ENCODE measurements around the gene ZNF587B. TPM values are rescaled to one million over a fixed set of nuclear protein-coding genes. Genes with fewer than 3 reads are reported as not detected.
"Not testable (repeated sequence)": the region's sequence is repeated elsewhere in the genome, so short reads cannot be mapped to it uniquely, and the experiment has no call there.

Gene ZNF587B
- total RNA-seq, 3 donors from 2014 or later (not counting 1 experiment from before 2014, with no cell fraction given), result 23.4 to 25.7 (median 23.9) TPM

DNA sequence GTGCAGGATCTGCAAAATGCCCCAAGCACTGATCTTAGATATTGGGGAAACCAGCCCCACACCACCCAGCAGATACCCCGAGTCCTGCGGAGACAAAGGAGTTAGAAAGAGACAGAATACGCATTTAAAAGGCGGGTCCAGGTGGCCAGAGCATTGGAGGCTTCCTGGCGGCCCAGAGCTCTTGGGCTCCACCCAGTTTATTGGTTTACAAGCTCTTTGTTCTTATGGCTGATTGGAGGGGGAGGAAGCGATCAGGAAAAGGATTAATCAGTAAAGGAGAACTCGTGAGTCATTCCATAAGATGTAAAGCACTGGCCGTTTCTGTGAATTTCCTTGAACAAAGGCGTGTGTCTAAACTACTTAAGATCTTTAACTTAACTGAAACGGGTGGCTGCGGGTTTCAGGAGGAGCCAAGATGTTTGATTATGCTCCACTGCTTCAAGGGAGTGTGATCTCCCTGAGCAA, 20.5 kb downstream of the ZNF587B start:
- H3K9me3 Mint-ChIP-seq, result no peaks in the 10 kb centered on the region
- WGBS (ENCODE audit: insufficient coverage), result 49% methylated on average over 10 of the region's 11 CpGs
- peak overlapping the region; percentile 96 for H3K4me3 Mint-ChIP-seq

DNA sequence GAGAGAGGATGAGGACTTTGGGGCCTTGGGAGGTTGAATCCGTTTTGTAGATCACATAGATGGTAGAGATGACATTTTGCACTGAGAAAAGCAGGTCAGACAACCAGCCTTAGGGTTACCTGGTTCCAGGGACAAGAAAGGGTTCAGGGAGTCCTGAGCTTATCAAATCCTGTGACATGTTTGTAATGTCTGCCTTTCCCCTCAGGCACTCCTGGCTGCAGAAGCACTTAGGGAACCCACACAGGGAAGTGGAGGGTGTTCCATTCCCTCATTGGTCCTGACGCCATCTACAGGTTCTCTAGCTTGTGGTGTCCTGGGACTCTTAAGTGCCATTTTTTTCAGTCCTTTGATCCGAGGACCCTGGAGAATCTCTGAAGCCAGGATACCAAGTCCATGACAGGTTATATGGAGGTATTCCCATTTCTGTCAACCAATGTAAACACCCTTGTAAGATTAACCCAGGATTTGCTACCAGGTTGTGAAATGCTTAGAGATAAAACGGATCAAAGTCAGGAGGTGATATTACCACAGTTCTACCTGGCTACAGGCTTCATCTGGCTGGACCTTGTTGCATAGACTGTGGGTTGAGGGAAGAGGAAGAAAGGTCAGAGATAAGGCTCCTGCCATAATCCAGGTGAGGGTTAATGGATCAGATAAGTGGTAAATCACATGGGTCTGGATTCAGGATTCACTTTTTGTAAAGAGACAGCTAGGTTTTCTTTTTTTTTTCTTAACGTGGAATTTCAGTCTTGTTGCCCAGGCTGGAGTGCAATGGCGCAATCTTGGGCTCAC, 21.9 kb downstream of the ZNF587B start:
- H3K27me3 Mint-ChIP-seq (ENCODE audit: low read depth in 2 of 2); DNase-seq; H3K27ac ChIP-seq (ENCODE audit: low read length); H3K9me3 ChIP-seq (ENCODE audit: control insufficient read depth, insufficient read depth, low read length); intact Hi-C loops (cut with micrococcal nuclease); H3K4me3 ChIP-seq (ENCODE audit: low read length); H3K36me3 ChIP-seq (ENCODE audit: control insufficient read depth, insufficient read depth, low read length); H3K36me3 Mint-ChIP-seq; ATAC-seq; H3K9me3 Mint-ChIP-seq; H3K27me3 ChIP-seq (ENCODE audit: control insufficient read depth, insufficient read depth, low read length); H3K4me3 Mint-ChIP-seq: not testable (repeated sequence)
- H3K4me1 ChIP-seq (ENCODE audit: control insufficient read depth, insufficient read depth, low read length), result peaks cover 18% of the 10 kb centered on the region
- peaks cover 29 to 30% of the 10 kb centered on the region in 2 donors for H3K4me1 Mint-ChIP-seq
- WGBS (ENCODE audit: insufficient coverage), result 94% methylated on average over 3 of the region's 6 CpGs
- H3K27ac Mint-ChIP-seq, result peak overlapping the region; percentile 96 to 98

More for the DNA sequence above, 20.5 kb downstream of the ZNF587B start:
- intact Hi-C loops (cut with micrococcal nuclease), result no loop called here
- peaks cover 29 to 30% of the 10 kb centered on the region in 2 donors for H3K4me1 Mint-ChIP-seq
- H3K4me3 ChIP-seq (ENCODE audit: low read length), result peak overlapping the region; percentile 79
- H3K27ac Mint-ChIP-seq, result peak overlapping the region; percentile 96 to 98
- H3K27me3 Mint-ChIP-seq (ENCODE audit: low read depth in 2 of 2), result no peaks in the 10 kb centered on the region
- no peaks in the 10 kb centered on the region for H3K27me3 ChIP-seq (ENCODE audit: control insufficient read depth, insufficient read depth, low read length)
- ATAC-seq (no peak), DNase-seq (peak in 1 of 2 donors; percentile 10)
- H3K27ac ChIP-seq (ENCODE audit: low read length), result peak overlapping the region; percentile 84
- TF ChIP-seq, protein P1, sequence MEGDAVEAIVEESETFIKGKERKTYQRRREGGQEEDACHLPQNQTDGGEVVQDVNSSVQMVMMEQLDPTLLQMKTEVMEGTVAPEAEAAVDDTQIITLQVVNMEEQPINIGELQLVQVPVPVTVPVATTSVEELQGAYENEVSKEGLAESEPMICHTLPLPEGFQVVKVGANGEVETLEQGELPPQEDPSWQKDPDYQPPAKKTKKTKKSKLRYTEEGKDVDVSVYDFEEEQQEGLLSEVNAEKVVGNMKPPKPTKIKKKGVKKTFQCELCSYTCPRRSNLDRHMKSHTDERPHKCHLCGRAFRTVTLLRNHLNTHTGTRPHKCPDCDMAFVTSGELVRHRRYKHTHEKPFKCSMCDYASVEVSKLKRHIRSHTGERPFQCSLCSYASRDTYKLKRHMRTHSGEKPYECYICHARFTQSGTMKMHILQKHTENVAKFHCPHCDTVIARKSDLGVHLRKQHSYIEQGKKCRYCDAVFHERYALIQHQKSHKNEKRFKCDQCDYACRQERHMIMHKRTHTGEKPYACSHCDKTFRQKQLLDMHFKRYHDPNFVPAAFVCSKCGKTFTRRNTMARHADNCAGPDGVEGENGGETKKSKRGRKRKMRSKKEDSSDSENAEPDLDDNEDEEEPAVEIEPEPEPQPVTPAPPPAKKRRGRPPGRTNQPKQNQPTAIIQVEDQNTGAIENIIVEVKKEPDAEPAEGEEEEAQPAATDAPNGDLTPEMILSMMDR (IDR thresholded peaks at IDR 0.05), result no peak
- H3K4me1 ChIP-seq (ENCODE audit: control insufficient read depth, insufficient read depth, low read length), result peaks cover 18% of the 10 kb centered on the region
- H3K36me3 ChIP-seq (ENCODE audit: control insufficient read depth, insufficient read depth, low read length), result peaks cover 4% of the 10 kb centered on the region
- H3K36me3 Mint-ChIP-seq, result no peaks in the 10 kb centered on the region
- no peaks in the 10 kb centered on the region for H3K9me3 ChIP-seq (ENCODE audit: control insufficient read depth, insufficient read depth, low read length)

DNA sequence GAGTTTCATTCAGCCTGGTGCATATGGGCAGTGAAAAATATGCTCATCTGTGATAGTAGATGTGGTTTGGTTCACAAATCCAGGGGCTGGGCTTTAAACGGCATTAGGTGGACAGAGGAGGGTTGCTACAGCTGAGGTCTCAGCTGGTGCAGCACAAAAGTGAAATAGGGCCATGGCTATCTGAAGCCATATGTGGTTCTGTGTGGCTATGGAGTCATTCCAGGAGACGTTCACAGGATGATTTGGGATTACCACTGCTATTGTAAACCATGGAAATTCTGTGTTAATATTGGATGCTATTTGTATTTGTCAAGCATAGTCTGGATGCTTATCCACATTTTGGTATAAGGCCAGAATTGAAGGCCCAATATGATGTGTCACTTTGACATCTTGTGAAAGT, 24.0 kb downstream of the ZNF587B start:
- Mint-ChIP-seq H3K36me3 (peaks cover 13% of the 10 kb centered on the region), H3K4me1 (peaks cover 29 to 30% of the 10 kb centered on the region in 2 donors)
- DNase-seq; H3K9me3 Mint-ChIP-seq; H3K4me3 Mint-ChIP-seq; ATAC-seq; H3K4me3 ChIP-seq (ENCODE audit: low read length); H3K27me3 Mint-ChIP-seq (ENCODE audit: low read depth in 2 of 2); H3K27me3 ChIP-seq (ENCODE audit: control insufficient read depth, insufficient read depth, low read length); intact Hi-C loops (cut with micrococcal nuclease); H3K27ac Mint-ChIP-seq; H3K9me3 ChIP-seq (ENCODE audit: control insufficient read depth, insufficient read depth, low read length); H3K27ac ChIP-seq (ENCODE audit: low read length): not testable (repeated sequence)
- H3K4me1 ChIP-seq (ENCODE audit: control insufficient read depth, insufficient read depth, low read length), result peaks cover 17% of the 10 kb centered on the region
- H3K36me3 ChIP-seq (ENCODE audit: control insufficient read depth, insufficient read depth, low read length), result peaks cover 18% of the 10 kb centered on the region
- 100% methylated on average over 2 of the region's 2 CpGs for WGBS (ENCODE audit: insufficient coverage)

DNA sequence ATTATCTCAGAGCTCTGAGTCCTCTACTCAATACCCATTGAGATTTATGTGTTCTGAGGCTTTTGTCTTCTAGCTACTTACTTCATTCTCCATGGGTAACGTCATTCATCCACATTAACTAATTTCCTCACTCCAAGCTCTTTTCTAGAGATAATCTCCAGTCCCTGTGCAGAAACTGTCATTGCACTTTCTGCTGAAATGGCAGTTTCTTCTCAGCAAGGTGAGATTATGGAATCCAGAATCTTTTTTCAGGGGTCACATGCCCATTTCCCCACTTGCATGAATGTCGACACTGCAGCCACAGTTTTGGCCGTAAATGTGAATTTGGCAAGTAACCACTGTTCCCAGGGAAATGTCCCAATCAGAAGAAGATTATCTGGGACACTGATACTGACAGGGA, 32.3 kb downstream of the ZNF587B start:
- H3K36me3 Mint-ChIP-seq, result peaks cover 28% of the 10 kb centered on the region
- H3K27me3 Mint-ChIP-seq (ENCODE audit: low read depth in 2 of 2); intact Hi-C loops (cut with micrococcal nuclease); H3K9me3 Mint-ChIP-seq; H3K4me3 ChIP-seq (ENCODE audit: low read length); H3K27ac Mint-ChIP-seq; H3K27me3 ChIP-seq (ENCODE audit: control insufficient read depth, insufficient read depth, low read length); H3K27ac ChIP-seq (ENCODE audit: low read length); H3K4me1 Mint-ChIP-seq; DNase-seq; ATAC-seq; H3K4me3 Mint-ChIP-seq; H3K4me1 ChIP-seq (ENCODE audit: control insufficient read depth, insufficient read depth, low read length): not testable (repeated sequence)
- 76% methylated on average over 3 of the region's 3 CpGs for WGBS (ENCODE audit: insufficient coverage)
- Histone ChIP-seq H3K36me3 (ENCODE audit: control insufficient read depth, insufficient read depth, low read length) (peaks cover 42% of the 10 kb centered on the region), H3K9me3 (ENCODE audit: control insufficient read depth, insufficient read depth, low read length) (peaks cover 28% of the 10 kb centered on the region)
